Fibroblast of skin of scalp (primary cell): ENCODE data around the gene CNPY3.

Experiments
- DNase-seq: peaks from one replicate; pipeline ENCODE4 v3.0.0-alpha.2; 2013

The CNPY3 gene

GRCh38 chr6:42960243-42961019 lies 31.2 kb downstream of the CNPY3 start, which contains the start of gene GNMT:
TSS of gene GNMT (plus strand) at chr6:42960754. CDS start at chr6:42960768, 14 bp downstream.
- no peak for DNase-seq

DNA sequence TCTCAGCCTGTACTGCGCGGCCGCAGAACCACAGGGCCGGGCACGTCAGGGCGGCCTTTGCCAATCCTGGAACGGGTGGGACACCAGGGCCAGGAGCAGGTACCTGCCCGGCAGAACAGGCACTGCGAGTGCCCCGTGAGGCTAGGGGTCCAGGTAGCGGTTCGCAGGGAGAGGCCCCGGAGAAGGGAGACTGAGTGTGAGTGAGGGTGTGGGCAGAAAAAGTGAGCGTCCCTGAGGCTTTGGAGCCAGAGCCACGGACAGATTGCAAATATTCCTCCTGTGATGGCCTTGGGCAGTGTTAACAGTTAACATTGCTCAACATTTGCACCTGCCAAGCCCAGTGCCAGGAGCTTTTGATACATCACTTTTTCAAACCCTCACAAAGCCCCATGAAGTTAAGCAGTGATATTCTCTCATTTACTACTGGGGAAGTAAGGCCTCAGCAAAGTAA lies 31.8 kb downstream of the CNPY3 start:
- no peak for DNase-seq

- DNase-seq = no peak
Measured at GRCh38 chr6:42962096-42962495, 32.8 kb downstream of the CNPY3 start.

GRCh38 chr6:42962502-42963178 lies 33.4 kb downstream of the CNPY3 start:
- DNase-seq = no peak

GRCh38 chr6:42963179-42963854 lies 34.0 kb downstream of the CNPY3 start:
- DNase-seq = no peak

DNA sequence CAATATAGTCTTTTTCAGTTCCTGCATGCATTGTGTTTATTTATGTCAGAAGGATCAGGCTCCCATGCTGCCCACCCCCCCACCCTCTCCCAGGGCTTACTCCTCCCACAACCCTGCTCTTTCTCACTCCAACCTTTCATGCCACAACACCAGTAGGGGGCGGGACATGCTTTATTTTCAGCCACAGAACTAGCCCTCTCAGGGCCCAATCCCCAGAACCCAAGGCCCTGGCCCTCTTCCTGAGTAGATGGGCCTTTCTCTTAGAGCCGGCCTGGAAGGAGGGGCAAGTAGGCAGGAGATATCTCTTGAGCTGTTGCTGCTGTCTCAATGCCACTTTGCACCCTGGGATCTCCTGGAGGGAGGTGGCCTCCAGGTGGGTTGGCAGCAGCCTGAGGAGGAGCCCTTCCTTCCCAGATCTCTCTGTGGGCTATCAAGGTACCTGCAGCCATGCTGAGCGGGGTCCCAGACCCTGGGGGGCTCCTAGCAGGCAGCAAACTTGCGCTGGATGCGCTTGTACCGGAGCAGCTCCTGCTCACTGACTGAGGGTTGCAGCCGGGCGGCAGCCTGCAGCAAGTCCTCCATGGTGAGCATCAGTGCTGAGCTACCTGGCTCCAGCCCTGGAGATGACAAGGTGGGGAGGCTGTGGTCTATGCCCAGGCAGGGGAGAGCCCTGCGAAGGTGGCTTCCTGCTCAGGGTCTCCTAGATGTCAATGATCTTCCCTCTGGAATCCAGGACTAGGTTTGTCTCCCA lies 34.8 kb downstream of the CNPY3 start:
- peak; percentile 52 for DNase-seq

DNA sequence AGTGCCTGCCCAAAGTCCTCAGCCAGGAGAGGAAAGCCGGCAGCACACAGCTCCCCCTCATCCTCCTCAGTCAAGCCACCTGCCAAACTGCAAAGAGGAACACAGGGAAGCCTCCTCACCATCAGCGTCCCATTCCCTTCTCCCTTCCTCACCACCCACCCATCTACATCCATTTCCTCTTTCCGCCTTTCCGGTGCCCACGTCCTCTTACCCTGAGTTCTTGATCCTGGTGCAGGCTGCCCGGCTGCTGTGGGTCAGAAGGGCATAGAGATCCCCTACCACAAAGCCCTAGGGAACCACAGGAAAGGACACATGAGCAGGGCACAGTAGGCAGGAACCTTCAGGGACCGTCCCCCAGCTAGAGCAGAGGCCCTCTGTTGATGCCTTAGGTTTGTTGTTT lies 37.3 kb downstream of the CNPY3 start:
- no peak for DNase-seq

GRCh38 chr6:42967228-42967627 lies 37.9 kb downstream of the CNPY3 start:
- DNase-seq = no peak

DNA sequence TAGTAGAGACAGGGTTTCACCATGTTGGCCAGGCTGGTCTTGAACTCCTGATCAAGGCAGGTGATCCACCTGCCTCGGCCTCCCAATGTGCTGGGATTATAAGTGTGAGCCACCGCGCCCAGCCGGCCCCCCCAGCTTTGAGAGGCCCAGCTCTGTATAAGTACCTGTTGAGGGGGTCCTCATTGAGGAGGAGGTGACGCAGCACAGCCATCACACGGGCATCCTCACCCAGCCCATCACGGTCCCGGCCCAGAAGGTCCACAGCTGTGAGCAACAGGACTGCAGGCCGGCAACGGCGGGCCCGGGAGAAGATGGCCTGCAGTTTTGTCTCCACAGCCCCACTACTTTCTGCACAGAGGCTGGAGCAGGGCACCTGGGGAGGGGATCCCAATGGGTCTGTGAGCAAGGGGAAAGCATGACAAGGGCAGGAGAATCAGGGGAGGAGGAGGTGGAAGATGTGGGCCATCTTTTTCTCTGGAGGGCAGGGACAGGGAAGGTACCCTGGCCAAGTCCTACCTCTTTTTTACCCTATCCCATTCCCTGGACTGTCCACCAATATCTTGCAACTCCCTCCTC lies 38.9 kb downstream of the CNPY3 start:
- DNase-seq = no peak

DNA sequence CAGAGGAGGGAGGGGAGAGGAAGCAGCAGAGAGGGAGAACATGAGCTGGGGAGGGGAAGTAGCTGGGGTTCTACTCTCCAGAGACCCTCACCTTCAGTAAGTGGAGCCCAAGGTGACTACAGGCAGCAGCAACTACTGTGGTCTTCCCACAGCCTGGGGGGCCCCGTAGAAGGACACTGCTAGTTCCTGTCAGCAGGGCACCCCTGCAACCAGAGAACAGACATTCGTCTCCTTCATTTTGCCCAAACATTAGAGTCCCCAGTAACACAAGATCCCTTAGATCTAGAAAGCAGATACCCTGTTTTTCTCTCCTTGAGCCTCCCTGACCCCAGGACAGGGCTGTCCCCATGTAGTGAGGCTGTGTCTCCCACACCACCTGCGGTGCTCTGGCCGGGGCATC lies 39.5 kb downstream of the CNPY3 start:
- DNase-seq = no peak

- no peak for DNase-seq
Measured at GRCh38 chr6:42969431-42969830, 40.2 kb downstream of the CNPY3 start.

DNA sequence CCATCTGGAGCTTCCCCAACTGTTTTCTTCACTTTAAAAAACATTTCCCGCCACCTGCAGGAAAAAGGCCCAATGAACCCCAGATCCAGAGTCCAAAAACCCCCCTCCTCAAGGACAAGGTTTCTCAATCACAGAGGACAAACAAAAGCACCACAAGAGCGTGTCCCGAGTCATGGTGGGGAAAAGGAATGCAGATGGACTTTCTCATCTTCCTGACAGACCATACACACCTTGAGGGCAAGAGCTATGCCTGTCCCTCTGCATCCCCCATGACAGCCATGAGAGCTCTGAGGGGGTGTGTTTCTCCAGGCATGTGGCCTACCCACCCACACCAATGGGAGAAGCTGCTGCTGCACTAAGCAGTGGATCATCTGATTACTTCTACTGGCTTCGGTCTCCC lies 40.7 kb downstream of the CNPY3 start:
- no peak for DNase-seq

GRCh38 chr6:42970871-42971612 lies 41.8 kb downstream of the CNPY3 start:
- peak; percentile 32 for DNase-seq

DNA sequence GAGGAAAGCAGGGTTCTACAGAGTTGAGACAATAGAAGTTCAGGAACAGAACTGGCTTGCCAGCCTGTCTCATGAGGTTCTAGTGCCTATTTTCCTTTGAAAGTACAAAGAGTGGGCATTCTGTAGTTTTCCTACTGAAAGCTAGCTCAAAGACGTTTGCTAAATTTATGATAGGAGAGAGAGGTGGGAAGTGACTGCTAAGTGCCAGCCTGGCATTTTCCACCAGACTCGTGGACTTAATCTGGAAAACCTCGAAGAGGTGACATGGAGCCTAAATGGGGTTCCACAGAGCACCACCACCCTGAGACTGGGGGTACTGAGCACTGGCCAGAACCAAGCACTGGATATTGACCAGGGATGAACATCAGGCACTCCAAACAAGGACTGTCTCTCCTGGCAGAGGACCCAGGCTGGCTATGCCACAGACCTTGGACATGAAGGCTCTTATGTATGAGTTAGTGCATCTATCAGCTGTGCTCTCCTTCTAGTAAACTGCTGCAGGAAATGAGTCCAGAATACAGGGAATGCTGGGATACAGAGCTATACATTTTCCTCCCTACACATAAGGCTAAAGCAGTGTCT lies 42.6 kb downstream of the CNPY3 start:
- no peak for DNase-seq

DNA sequence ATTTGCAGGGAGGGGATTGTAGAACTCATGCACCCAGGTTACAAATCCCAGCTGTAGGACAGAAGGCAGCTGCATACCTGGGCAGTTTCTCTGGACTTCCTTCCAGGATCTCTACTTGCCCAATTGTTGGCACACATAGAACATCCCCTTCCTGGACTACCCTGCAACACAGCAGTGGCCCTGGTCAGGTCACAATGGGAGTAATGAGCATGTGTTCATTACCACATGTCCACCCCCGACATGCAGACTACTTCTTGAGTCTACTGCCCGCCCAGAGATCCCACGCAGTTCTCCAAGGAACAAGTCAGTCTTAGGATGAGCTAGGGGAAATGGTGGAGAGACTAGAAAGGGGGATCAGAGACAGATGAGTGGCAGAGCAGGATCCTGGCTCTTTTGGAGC lies 44.6 kb downstream of the CNPY3 start:
- DNase-seq = no peak

DNA sequence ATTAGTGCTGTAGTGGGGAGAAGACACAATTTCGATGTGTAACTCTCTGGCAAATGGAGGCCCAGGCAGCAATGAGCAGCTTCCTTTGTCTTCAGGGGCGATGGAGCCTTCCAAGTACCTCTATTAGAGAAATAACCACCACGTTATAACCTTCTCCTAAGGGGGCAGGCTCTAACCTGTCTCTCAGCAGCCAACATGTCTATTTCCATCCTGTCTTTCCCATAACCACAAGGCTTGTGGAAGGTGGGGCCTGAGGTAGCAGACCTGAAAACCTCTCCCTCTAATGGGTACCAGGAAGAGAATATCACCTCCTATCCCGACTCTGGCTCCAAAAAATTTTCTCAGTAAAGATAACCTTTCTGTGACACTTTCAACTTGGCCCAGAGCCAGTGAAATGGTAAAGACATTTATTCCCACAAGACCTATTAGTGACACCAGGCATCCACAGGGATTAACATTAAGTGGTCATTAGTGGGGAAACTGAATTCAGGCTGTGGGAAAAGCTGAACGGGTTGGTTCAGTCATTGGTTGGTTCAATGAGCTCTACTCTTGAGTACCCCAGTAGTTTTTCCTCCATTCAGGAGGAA lies 45.7 kb downstream of the CNPY3 start:
- no peak for DNase-seq

- DNase-seq = peak; percentile 31
Measured at GRCh38 chr6:42978487-42978838, 49.2 kb downstream of the CNPY3 start.

GRCh38 chr6:42978839-42979522 lies 49.7 kb downstream of the CNPY3 start, which contains the start of gene PEX6:
TSS of gene PEX6 (minus strand) at chr6:42979181. CDS start at chr6:42979150, 31 bp downstream.
- peak; percentile 86 for DNase-seq

DNA sequence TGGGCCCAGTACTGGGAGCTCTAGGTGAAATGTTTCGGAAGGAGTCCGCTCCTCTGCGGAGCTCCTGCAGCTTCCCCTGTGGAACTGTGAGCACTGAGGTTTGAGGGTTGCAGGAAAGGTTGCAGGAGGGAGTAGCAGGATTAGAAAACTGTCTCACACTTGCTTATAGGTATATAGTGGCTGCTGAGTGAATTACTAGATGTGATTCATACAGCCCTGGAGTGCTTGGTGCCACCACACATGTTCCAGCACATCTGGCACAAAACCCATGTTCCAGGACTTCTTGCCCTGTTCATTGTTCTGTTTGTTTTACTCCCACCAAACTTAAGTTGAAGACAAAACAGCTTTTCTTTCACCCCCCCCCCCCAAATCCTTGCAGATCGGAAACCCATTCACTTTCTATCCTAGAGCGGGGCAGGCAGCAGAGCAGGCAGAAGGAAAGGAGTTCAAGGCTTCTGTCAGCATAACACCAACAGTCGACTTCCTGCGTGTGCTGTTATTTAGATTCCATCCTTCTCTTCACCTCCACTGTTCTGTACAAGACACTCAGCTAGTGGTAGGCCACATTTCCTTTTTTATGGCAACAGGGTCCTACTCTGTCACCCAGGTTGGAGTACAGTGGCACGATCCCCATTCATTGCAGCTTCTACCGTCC lies 50.4 kb downstream of the CNPY3 start:
- DNase-seq = no peak

DNA sequence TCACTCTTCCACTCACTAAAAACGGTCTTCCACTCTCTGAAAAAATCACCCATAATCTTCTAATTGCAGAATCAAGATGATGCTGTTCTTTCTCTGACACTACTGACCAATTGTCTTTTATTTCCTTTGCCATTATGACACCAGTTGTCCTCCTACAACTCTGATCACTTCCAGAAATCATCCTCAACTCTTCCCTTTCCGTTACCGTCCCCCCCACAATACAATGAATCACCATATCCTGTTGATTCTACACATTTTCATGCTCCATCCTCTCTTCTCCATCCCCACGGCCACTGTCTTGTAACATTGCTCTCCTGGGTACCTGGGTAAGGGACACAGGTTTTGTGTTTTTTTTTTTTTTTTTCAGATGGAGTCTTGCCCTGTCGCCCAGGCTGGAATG lies 52.6 kb downstream of the CNPY3 start:
- no peak for DNase-seq
